ENCODE measurements around the gene TCF12. TPM values are rescaled to one million over a fixed set of nuclear protein-coding genes. Genes with fewer than 3 reads are reported as not detected.

Gene TCF12
- total RNA-seq, 1 experiment from 2014 or later: 76.7 TPM

GRCh38 chr15:57036352-57036751 lies 117.9 kb downstream of the TCF12 start:
- Histone ChIP-seq H3K23ac (ENCODE audit: insufficient read length, low read depth, low read length) (no peak overlapping the region), H3K4me1 (ENCODE audit: insufficient read depth, low read length) (peaks cover 6% of the 10 kb centered on the region; the same call in 1 of the 2 replicates), H3K79me1 (ENCODE audit: insufficient read depth, low read depth, low read length, poor library complexity, severe bottlenecking) (no peaks in the 10 kb centered on the region), H2BK20ac (ENCODE audit: low read depth, low read length, poor library complexity, severe bottlenecking) (no peak overlapping the region), H3K23me2 (ENCODE audit: insufficient read length, low read depth, low read length, poor library complexity, severe bottlenecking) (no peaks in the 10 kb centered on the region), H3K27me3 (ENCODE audit: insufficient read depth, low read length) (no peaks in the 10 kb centered on the region), H3K56ac (ENCODE audit: insufficient read length, low read depth, low read length) (no peak overlapping the region), H4K5ac (ENCODE audit: insufficient read length, low read depth, low read length) (no peak overlapping the region), H4K20me1 (ENCODE audit: control insufficient read depth, insufficient read depth, insufficient read length) (no peaks in the 10 kb centered on the region), H3T11ph (ENCODE audit: low read length) (no peak overlapping the region), H3K79me2 (ENCODE audit: insufficient read depth, low read length) (peaks cover 11% of the 10 kb centered on the region; the same call in 1 of the 2 replicates), H3K27ac (ENCODE audit: insufficient read length, low read depth, low read length) (no peak overlapping the region), H2BK15ac (ENCODE audit: low read depth, low read length) (no peak overlapping the region), H2BK120ac (ENCODE audit: low read depth, low read length, poor library complexity, severe bottlenecking) (no peak overlapping the region), H2BK12ac (ENCODE audit: insufficient read length, low read depth, low read length) (no peak overlapping the region), H2AK5ac (ENCODE audit: insufficient read length, low read length) (no peak overlapping the region), H3K9me3 (ENCODE audit: control insufficient read depth, low read depth, low read length) (no peaks in the 10 kb centered on the region), H2BK5ac (ENCODE audit: insufficient read length, low read length) (no peak overlapping the region), H3K4ac (ENCODE audit: low read depth, low read length) (no peak overlapping the region), H3K18ac (ENCODE audit: insufficient read length, low read depth, low read length) (no peak overlapping the region), H2AFZ (ENCODE audit: low read length) (no peak overlapping the region), H4K91ac (ENCODE audit: insufficient read length, low read depth, low read length) (no peak overlapping the region), H3K14ac (ENCODE audit: insufficient read depth, low read length) (no peak overlapping the region), H4K8ac (replicated peaks; ENCODE audit: insufficient read length, low read depth, low read length) (no peak overlapping the region), H3K4me2 (ENCODE audit: insufficient read depth, insufficient read length, low read length) (no peak overlapping the region), H3K9ac (ENCODE audit: extremely low read depth, insufficient read length, low read length) (no peak overlapping the region)
- no CpG with 5 or more reads among the region's 1 CpG for WGBS (ENCODE audit: extremely low coverage, insufficient read length, low lambda C conversion rate)
- Mint-ChIP-seq H3K9me3 (no peaks in the 10 kb centered on the region), H3K27ac (peak overlapping the region in 1 of 3 experiments; percentile 94; a peak in 1 of 7 replicates), H3K27me3 (ENCODE audit: low read depth) (no peaks in the 10 kb centered on the region), H3K36me3 (ENCODE audit: insufficient read depth in 1 of 3, low read depth in 3 of 3) (no peaks in the 10 kb centered on the region), H3K4me1 (peaks cover 58 to 82% of the 10 kb centered on the region in 2 experiments), H3K4me3 (no peak overlapping the region)
- TF ChIP-seq CTCF (conservative IDR thresholded peaks at IDR 0.05): no peak
- DNase-seq: no peak

All from H9 (cell line).